CD8-positive, alpha-beta memory T cell (primary cell): ENCODE results near the gene LTBP1. TPM values are rescaled to one million over a fixed set of nuclear protein-coding genes. Genes with fewer than 3 reads are reported as not detected.

Experiments used
- CTCF ChIA-PET: fragments of 350-600 bp; sonication (Branson Sonifier 250); formaldehyde crosslinking; loops from one replicate; lab custom pipeline; 2021; ENCODE audit warnings: antibody characterized with exemption; lab: Charles Lee
- POLR2A ChIA-PET: fragments of 350-600 bp; sonication (Branson Sonifier 250); formaldehyde crosslinking; loops from one replicate; lab custom pipeline; 2021; ENCODE audit warnings: antibody characterized with exemption; lab: Charles Lee
- DNase-seq, 5 donors: peaks; one replicate each; pipeline versions ENCODE4 v3.0.0 to v3.0.0-alpha.2; 2020 to 2022; ENCODE audit warnings: mixed read lengths in 1 of 5
- H3K27ac ChIP-seq: one replicate; pipeline ENCODE4 v1.7.0; 2013; ENCODE audit warnings: low read depth, mild to moderate bottlenecking, low read length, moderate library complexity
- H3K27me3 ChIP-seq: 2 replicates; pipeline ENCODE4 v1.7.0; 2013; ENCODE audit warnings: low read length, mild to moderate bottlenecking; ENCODE audit not compliant: insufficient read depth, poor library complexity, severe bottlenecking
- H3K36me3 ChIP-seq: 2 replicates; pipeline ENCODE4 v1.7.0; 2013; ENCODE audit warnings: mild to moderate bottlenecking, low read length, moderate library complexity; ENCODE audit not compliant: insufficient read depth
- H3K4me1 ChIP-seq: 2 replicates; pipeline ENCODE4 v1.7.0; 2013; ENCODE audit warnings: mild to moderate bottlenecking, low read length, moderate library complexity; ENCODE audit not compliant: insufficient read depth
- H3K4me3 ChIP-seq: 2 replicates; pipeline ENCODE4 v1.7.0; 2013; ENCODE audit warnings: mild to moderate bottlenecking, low read length
- H3K9me3 ChIP-seq: 2 replicates; pipeline ENCODE4 v1.7.0; 2013; ENCODE audit warnings: mild to moderate bottlenecking, low read length
- H3K27ac Mint-ChIP-seq, 8 donors: one replicate each; pipeline ENCODE4 v1.8.0; 2020 to 2021; ENCODE audit warnings: mixed read lengths in 8 of 8, mild to moderate bottlenecking in 6 of 8, inconsistent platforms in 3 of 8, moderate library complexity in 3 of 8
- H3K27me3 Mint-ChIP-seq, 2 donors: one replicate each; pipeline ENCODE4 v1.8.0; 2020 to 2021; ENCODE audit warnings: mixed read lengths in 2 of 2, mild to moderate bottlenecking in 1 of 2, moderate library complexity in 1 of 2
- H3K36me3 Mint-ChIP-seq, 3 donors: one replicate each; pipeline ENCODE4 v1.8.0; 2020 to 2021; ENCODE audit warnings: mixed read lengths in 3 of 3, inconsistent platforms in 1 of 3, mild to moderate bottlenecking in 1 of 3
- H3K4me1 Mint-ChIP-seq, 3 donors: one replicate each; pipeline ENCODE4 v1.8.0; 2020 to 2021; ENCODE audit warnings: mixed read lengths in 3 of 3, inconsistent platforms in 1 of 3, mild to moderate bottlenecking in 1 of 3
- H3K4me3 Mint-ChIP-seq, 7 donors: one replicate each; pipeline ENCODE4 v1.8.0; 2020 to 2021; ENCODE audit warnings: mixed read lengths in 7 of 7, mild to moderate bottlenecking in 6 of 7, moderate library complexity in 4 of 7, inconsistent platforms in 2 of 7
- H3K9me3 Mint-ChIP-seq, 5 donors: one replicate each; pipeline ENCODE4 v1.8.0; 2020 to 2022; ENCODE audit warnings: mixed read lengths in 5 of 5, mild to moderate bottlenecking in 3 of 5, moderate library complexity in 2 of 5, inconsistent platforms in 1 of 5
- polyA plus RNA-seq: library from polyadenylated mRNA; unstranded; fragments of 300-500 nt; fragmentation: Illumina TruSeq; gene quantifications from one replicate; pipeline ENCODE4 v1.2.3, GENCODE V29; 2021
- total RNA-seq, 2 experiments: library from RNA; stranded (reverse); gene quantifications; one replicate each; pipeline ENCODE4 v1.2.3, GENCODE V29; 2021

The LTBP1 gene
- total and polyA plus RNA-seq, 3 experiments from 2014 or later: not detected

- Mint-ChIP-seq H3K36me3 (no peaks in the 10 kb centered on the region), H3K27ac (no peak overlapping the region), H3K9me3 (no peaks in the 10 kb centered on the region), H3K4me3 (no peak overlapping the region), H3K4me1 (no peaks in the 10 kb centered on the region), H3K27me3 (no peaks in the 10 kb centered on the region)
- CTCF ChIA-PET: no interaction called here
- DNase-seq: no peak
- POLR2A ChIA-PET: no interaction called here
- H3K27me3 ChIP-seq: no peaks in the 10 kb centered on the region
- H3K36me3 ChIP-seq: no peaks in the 10 kb centered on the region
- H3K4me3 ChIP-seq: no peak overlapping the region
- H3K9me3 ChIP-seq: no peaks in the 10 kb centered on the region
- H3K27ac ChIP-seq: no peak overlapping the region
- H3K4me1 ChIP-seq: no peaks in the 10 kb centered on the region
These were observed 66.9 kb downstream of the LTBP1 start for GRCh38 chr2:33013684-33014110.

GRCh38 chr2:33014268-33014667 lies 67.5 kb downstream of the LTBP1 start:
- H3K9me3 ChIP-seq: no peaks in the 10 kb centered on the region
- no peak for DNase-seq
- no peaks in the 10 kb centered on the region for H3K4me1 ChIP-seq
- H3K27me3 ChIP-seq: no peaks in the 10 kb centered on the region
- POLR2A ChIA-PET: no interaction called here
- no peaks in the 10 kb centered on the region for H3K27me3 Mint-ChIP-seq
- H3K36me3 Mint-ChIP-seq: no peaks in the 10 kb centered on the region
- no peaks in the 10 kb centered on the region for H3K36me3 ChIP-seq
- CTCF ChIA-PET: no interaction called here
- H3K9me3 Mint-ChIP-seq: no peaks in the 10 kb centered on the region
- H3K4me3 ChIP-seq: no peak overlapping the region
- no peak overlapping the region for H3K4me3 Mint-ChIP-seq
- no peaks in the 10 kb centered on the region for H3K4me1 Mint-ChIP-seq
- H3K27ac ChIP-seq: no peak overlapping the region
- no peak overlapping the region for H3K27ac Mint-ChIP-seq

GRCh38 chr2:33015421-33016142 lies 68.8 kb downstream of the LTBP1 start:
- no peak overlapping the region for H3K4me3 Mint-ChIP-seq
- no peak for DNase-seq
- no peaks in the 10 kb centered on the region for H3K36me3 Mint-ChIP-seq
- CTCF ChIA-PET: no interaction called here
- H3K4me1 Mint-ChIP-seq: no peaks in the 10 kb centered on the region
- Histone ChIP-seq H3K27ac (no peak overlapping the region), H3K36me3 (no peaks in the 10 kb centered on the region), H3K4me3 (no peak overlapping the region), H3K4me1 (no peaks in the 10 kb centered on the region), H3K9me3 (no peaks in the 10 kb centered on the region), H3K27me3 (no peaks in the 10 kb centered on the region)
- no peak overlapping the region for H3K27ac Mint-ChIP-seq
- POLR2A ChIA-PET: no interaction called here
- H3K9me3 Mint-ChIP-seq: peaks cover 0 to 2% (median 0%) of the 10 kb centered on the region in 5 donors
- H3K27me3 Mint-ChIP-seq: peaks cover 0 to 2% of the 10 kb centered on the region in 2 donors

GRCh38 chr2:33018271-33018670 lies 71.5 kb downstream of the LTBP1 start:
- Histone ChIP-seq H3K9me3 (no peaks in the 10 kb centered on the region), H3K4me3 (no peak overlapping the region), H3K27me3 (peaks cover 5% of the 10 kb centered on the region), H3K36me3 (no peaks in the 10 kb centered on the region), H3K4me1 (no peaks in the 10 kb centered on the region), H3K27ac (no peak overlapping the region)
- peaks cover 0 to 19% of the 10 kb centered on the region in 2 donors for H3K27me3 Mint-ChIP-seq
- POLR2A ChIA-PET: no interaction called here
- H3K27ac Mint-ChIP-seq: no peak overlapping the region
- CTCF ChIA-PET: no interaction called here
- H3K4me1 Mint-ChIP-seq: no peaks in the 10 kb centered on the region
- no peak overlapping the region for H3K4me3 Mint-ChIP-seq
- no peak for DNase-seq
- H3K9me3 Mint-ChIP-seq: peaks cover 0 to 2% (median 0%) of the 10 kb centered on the region in 5 donors
- H3K36me3 Mint-ChIP-seq: no peaks in the 10 kb centered on the region

- Histone ChIP-seq H3K4me3 (no peak overlapping the region), H3K4me1 (no peaks in the 10 kb centered on the region), H3K27me3 (peaks cover 5% of the 10 kb centered on the region), H3K27ac (no peak overlapping the region), H3K9me3 (no peaks in the 10 kb centered on the region), H3K36me3 (no peaks in the 10 kb centered on the region)
- H3K27me3 Mint-ChIP-seq: peaks cover 7 to 29% of the 10 kb centered on the region in 2 donors
- no peaks in the 10 kb centered on the region for H3K4me1 Mint-ChIP-seq
- DNase-seq: no peak
- ChIA-PET POLR2A (no interaction called here), CTCF (no interaction called here)
- no peak overlapping the region for H3K4me3 Mint-ChIP-seq
- H3K36me3 Mint-ChIP-seq: no peaks in the 10 kb centered on the region
- no peak overlapping the region for H3K27ac Mint-ChIP-seq
- peaks cover 0 to 3% (median 3%) of the 10 kb centered on the region in 5 donors for H3K9me3 Mint-ChIP-seq
These were observed 73.0 kb downstream of the LTBP1 start for GRCh38 chr2:33019796-33020195.

- H3K27ac ChIP-seq: peak overlapping the region; percentile 18
- no peak for DNase-seq
- no peaks in the 10 kb centered on the region for H3K36me3 ChIP-seq
- Mint-ChIP-seq H3K4me3 (no peak overlapping the region), H3K36me3 (no peaks in the 10 kb centered on the region), H3K4me1 (no peaks in the 10 kb centered on the region), H3K27ac (no peak overlapping the region), H3K9me3 (peaks cover 0 to 3% (median 3%) of the 10 kb centered on the region in 5 donors), H3K27me3 (peaks cover 10 to 34% of the 10 kb centered on the region in 2 donors)
- CTCF ChIA-PET: no interaction called here
- H3K9me3 ChIP-seq: no peaks in the 10 kb centered on the region
- peaks cover 5% of the 10 kb centered on the region for H3K27me3 ChIP-seq
- no peaks in the 10 kb centered on the region for H3K4me1 ChIP-seq
- H3K4me3 ChIP-seq: no peak overlapping the region
- POLR2A ChIA-PET: no interaction called here
These were observed 74.1 kb downstream of the LTBP1 start for GRCh38 chr2:33020883-33021282.

GRCh38 chr2:33021542-33022227 lies 74.9 kb downstream of the LTBP1 start:
- Histone ChIP-seq H3K9me3 (no peaks in the 10 kb centered on the region), H3K4me3 (no peak overlapping the region), H3K36me3 (no peaks in the 10 kb centered on the region), H3K4me1 (no peaks in the 10 kb centered on the region), H3K27me3 (peaks cover 5% of the 10 kb centered on the region), H3K27ac (no peak overlapping the region)
- ChIA-PET CTCF (no interaction called here), POLR2A (no interaction called here)
- Mint-ChIP-seq H3K4me1 (no peaks in the 10 kb centered on the region), H3K27me3 (peaks cover 12 to 34% of the 10 kb centered on the region in 2 donors), H3K27ac (no peak overlapping the region), H3K9me3 (peaks cover 0 to 3% (median 3%) of the 10 kb centered on the region in 5 donors), H3K36me3 (no peaks in the 10 kb centered on the region), H3K4me3 (no peak overlapping the region)
- DNase-seq: no peak

- Histone ChIP-seq H3K4me1 (no peaks in the 10 kb centered on the region), H3K27me3 (peaks cover 5% of the 10 kb centered on the region), H3K36me3 (no peaks in the 10 kb centered on the region), H3K27ac (no peak overlapping the region), H3K4me3 (no peak overlapping the region), H3K9me3 (no peaks in the 10 kb centered on the region)
- H3K4me3 Mint-ChIP-seq: no peak overlapping the region
- no peaks in the 10 kb centered on the region for H3K4me1 Mint-ChIP-seq
- no peak overlapping the region for H3K27ac Mint-ChIP-seq
- ChIA-PET POLR2A (no interaction called here), CTCF (no interaction called here)
- DNase-seq: no peak
- H3K27me3 Mint-ChIP-seq: peaks cover 12 to 41% of the 10 kb centered on the region in 2 donors
- no peaks in the 10 kb centered on the region for H3K36me3 Mint-ChIP-seq
- peaks cover 0 to 3% (median 3%) of the 10 kb centered on the region in 5 donors for H3K9me3 Mint-ChIP-seq
These were observed 75.7 kb downstream of the LTBP1 start for GRCh38 chr2:33022395-33022985.
